HG03159 (cell line): Measurements from ENCODE around the gene ABI3BP.
"Not testable (repeated sequence)": the region's sequence is repeated elsewhere in the genome, so short reads cannot be mapped to it uniquely, and the experiment has no call there.

ENCODE experiments used
- ATAC-seq: cut with Tn5 transposase; IDR thresholded peaks from one replicate; pipeline ENCODE4 v1.9.1; 2021; ENCODE audit warnings: mild to moderate bottlenecking, moderate library complexity; ENCODE audit not compliant: unreplicated experiment

Gene ABI3BP, protein sequence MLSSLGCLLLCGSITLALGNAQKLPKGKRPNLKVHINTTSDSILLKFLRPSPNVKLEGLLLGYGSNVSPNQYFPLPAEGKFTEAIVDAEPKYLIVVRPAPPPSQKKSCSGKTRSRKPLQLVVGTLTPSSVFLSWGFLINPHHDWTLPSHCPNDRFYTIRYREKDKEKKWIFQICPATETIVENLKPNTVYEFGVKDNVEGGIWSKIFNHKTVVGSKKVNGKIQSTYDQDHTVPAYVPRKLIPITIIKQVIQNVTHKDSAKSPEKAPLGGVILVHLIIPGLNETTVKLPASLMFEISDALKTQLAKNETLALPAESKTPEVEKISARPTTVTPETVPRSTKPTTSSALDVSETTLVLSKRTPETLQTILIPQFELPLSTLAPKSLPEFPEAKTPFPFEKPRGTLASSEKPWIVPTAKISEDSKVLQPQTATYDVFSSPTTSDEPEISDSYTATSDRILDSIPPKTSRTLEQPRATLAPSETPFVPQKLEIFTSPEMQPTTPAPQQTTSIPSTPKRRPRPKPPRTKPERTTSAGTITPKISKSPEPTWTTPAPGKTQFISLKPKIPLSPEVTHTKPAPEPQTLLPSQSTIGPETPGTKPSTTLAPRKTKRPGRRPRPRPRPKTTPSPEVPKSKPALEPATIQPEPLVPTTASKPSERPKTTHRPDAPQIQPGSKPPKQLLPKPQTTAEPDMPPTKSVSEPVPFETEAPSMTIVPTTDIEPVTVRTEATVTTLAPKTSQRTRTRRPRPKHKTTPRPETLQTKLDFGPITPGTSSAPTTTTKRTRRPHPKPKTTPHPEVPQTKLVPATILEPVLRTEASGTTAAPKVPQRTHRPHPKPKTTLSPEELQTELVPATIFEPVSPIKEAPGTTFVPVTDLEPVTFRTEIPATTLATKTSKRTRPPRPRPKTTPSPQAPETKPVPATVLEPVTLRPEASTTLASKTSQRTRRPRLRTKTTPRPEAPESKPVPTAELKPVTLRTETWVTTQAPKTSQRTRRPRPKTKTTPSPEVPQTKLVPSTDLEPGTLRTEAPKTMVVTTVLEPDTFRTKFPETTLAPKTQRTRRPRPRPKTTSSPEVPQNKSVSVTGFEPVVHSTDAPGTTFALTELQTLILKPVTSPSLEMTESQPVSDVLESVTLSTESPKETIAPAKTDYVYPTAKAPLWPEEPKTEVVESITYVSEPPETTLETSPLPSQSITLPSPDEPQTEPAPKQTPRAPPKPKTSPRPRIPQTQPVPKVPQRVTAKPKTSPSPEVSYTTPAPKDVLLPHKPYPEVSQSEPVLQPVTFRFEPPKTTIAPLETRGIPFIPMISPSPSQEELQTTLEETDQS (N-terminal part only)

GRCh38 chr3:100993309-100993708 is at the start of gene ABI3BP:
ABI3BP (minus strand) TSS chr3:100993421; CDS start chr3:100993384, 37 bp downstream.
- ATAC-seq = no peak

GRCh38 chr3:101039285-101039684 is 46.1 kb upstream of the ABI3BP start:
- ATAC-seq = no peak

DNA sequence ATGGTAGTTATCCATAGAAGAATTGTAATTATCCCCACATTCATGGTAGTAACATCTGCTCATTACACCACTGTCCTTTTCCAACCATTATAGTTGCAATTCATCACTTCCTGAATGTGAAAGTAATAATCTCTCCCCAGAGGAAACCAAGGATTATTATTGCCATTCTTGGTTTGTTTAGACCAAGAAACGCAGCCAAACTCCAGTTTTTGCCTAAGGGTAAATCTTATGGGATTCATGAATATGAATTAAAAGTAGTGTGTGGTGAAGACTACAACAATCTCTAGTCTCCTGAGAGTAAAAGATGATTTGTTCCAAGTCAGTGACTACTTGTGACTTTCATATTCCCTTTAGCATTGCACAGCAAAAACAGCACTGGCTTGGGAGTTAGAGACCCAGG is 45.7 kb upstream of the ABI3BP start:
- ATAC-seq = no peak

DNA sequence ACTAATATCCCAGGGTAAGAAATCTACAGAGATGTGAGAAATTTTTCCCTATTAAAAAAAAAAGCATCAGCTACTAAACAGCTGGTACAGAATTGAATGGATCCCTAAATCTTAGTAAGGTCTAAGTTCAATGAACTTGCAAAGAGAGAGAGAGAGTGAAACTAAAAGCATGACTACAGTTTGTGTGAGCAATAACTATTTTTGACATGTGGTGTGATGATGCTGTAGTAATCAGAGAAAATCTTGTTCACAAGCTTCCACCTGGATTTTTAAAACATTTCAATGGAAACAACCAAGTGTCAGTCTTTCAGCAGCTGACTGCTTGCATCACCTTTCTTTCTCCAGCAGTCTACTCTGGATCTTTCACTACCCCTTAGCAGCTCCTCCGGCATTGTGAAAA is 45.2 kb upstream of the ABI3BP start:
- ATAC-seq = no peak

- ATAC-seq = no peak
These were observed 44.4 kb upstream of the ABI3BP start for GRCh38 chr3:101037613-101038012.

DNA sequence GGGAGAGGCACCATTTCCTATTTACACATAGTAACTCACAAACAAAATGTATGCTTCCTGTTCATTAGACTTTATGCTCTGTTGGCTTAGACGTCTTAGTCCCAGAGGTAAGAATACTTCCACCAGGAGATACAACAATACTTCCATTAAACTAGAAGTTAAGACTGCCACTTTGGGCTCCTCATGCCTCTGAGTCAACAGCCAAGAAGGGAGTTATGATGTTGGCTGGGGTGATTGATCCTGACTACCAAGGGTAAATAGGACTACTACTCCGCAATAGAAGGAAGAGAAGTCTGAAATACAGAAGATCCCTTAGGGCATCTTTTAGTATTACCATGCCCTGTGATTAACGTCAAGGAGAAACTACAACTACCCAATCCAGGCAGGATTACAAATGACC is 43.5 kb upstream of the ABI3BP start:
- ATAC-seq = no peak

DNA sequence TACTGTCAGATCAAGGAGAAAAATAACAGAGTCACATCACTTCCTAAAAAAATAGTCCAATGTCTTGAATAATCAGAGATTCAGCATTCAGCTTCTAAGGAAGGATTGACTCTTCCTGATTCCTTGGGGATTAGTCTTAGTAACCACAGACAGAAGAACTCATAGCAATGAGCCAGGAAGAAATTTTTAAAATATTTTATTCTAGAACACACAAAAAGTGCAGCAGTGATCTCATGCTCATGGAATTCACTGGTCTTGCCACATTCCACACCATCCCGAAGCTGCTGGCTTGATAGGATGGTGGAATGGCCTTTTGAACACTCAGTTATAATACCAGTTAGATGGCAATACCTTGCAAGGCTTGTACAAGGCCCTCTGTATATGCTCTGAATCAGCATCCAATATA is 43.0 kb upstream of the ABI3BP start:
- ATAC-seq = no peak

DNA sequence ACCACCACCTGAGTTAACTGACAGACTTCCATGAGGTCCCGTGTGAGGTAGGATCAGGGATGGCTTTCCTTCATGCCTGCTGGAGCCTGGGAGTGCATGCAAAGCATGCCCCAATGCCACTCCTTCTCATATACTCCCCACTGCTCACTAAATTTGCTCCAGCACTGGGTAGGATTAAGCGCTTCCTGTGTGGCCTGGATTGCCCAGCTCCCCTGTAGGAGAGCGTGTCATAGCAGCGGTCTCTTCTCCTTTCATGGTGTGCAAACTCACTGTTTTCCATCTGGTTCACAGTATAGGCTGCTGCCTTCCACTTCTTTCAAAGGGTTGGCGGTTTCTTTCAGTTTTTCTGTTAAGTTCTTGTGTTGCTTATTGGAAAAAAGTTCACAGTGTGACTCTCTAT is 34.1 kb upstream of the ABI3BP start:
- ATAC-seq = no peak

GRCh38 chr3:101026881-101027280 is 33.7 kb upstream of the ABI3BP start:
- ATAC-seq = no peak

- no peak for ATAC-seq
These were observed 33.0 kb upstream of the ABI3BP start for GRCh38 chr3:101026244-101026643.

GRCh38 chr3:101020351-101021015 is 27.3 kb upstream of the ABI3BP start:
- ATAC-seq = no peak

DNA sequence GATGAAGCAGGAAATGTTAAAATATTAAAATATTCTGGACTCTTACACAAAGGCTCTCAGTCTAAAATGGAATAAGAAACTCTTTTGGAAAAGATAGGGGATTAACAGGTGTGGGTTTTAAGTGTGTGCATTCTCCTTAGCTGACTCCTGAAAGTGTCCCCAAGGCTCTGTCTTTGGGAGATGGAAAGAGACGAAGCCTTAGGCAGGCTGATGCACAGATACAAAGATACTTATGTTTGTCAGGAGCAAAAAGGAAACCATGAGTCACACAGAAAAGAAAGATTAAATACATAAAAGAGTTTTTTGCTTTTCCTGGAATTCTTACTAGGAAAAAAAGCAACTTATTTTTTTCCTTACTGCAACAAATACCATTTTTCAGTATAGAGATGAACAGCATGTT is 23.8 kb upstream of the ABI3BP start:
- ATAC-seq = no peak

DNA sequence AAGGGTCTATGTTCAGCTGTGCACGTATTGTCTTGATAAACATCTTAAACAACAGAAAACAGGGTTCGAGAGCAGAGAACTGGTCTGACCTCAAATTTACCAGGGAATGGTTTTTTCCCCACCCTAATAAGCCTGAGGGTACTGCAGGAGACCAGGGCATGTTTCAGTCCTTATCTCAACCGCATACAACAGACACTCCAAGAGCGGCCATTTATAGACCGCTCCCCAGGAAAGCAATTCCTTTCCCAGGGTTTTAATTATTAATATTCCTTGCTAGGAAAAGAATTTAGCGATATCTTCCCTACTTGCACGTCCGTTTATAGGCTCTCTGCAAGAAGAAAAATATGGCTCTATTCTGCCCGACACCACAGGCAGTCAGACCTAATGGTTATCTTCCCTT is 19.1 kb upstream of the ABI3BP start:
- not testable (repeated sequence) for ATAC-seq

DNA sequence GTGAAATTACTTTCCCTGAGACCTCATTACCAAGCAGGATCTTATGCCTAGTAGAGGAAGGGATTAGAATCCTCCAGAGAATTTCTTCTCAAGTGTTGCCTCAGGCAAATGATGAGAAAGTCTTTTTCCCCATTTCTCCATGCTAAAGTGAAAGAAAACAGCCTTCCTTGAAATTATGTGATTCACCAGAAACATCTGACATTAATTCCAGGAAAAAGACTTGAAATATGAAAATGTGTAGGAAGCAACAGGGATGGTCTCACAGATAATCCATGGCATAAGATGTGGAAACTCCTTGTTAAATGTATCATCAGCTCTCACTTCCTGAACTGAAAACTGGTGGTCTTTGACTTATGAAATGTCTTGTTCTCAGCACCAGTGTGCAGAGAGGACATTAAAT is 17.9 kb upstream of the ABI3BP start:
- no peak for ATAC-seq

- ATAC-seq = no peak
These were observed 17.1 kb upstream of the ABI3BP start for GRCh38 chr3:101010296-101010695.

GRCh38 chr3:101009386-101009785 is 16.2 kb upstream of the ABI3BP start:
- no peak for ATAC-seq

GRCh38 chr3:100999160-100999559 is 5.9 kb upstream of the ABI3BP start:
- ATAC-seq = no peak

GRCh38 chr3:100994809-100995208 is 1.6 kb upstream of the ABI3BP start:
- ATAC-seq = no peak

DNA sequence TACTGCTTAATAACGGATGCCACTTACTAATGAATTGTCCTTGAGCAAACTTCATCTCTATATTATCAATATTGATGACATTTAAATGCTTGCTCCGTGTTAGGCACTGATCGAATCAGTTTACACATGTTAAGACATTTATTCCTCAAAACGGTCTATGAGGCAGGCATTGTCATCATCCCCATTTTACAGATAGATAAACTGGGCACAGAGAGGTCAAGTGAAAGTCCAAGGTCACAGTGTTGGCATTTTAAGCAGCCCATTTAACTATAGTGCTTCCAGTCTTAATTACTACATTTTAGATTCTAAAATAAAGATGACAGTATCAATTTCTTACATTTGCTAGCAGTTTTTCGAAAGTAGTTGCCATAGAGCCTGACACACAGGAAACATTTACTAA is 966 bp upstream of the ABI3BP start:
- ATAC-seq = no peak

- no peak for ATAC-seq
These were observed 799 bp downstream of the ABI3BP start for GRCh38 chr3:100992231-100993012.
